Liver (tissue), 5 donors: ENCODE measurements around the gene WNT5A. TPM values are rescaled to one million over a fixed set of nuclear protein-coding genes. Genes with fewer than 3 reads are reported as not detected.

Source experiments
- polyA plus RNA-seq, 2 donors: library from polyadenylated mRNA; stranded (reverse) in 1 of 2; unstranded in 1 of 2; fragments of 200-250 nt in 1 of 2; fragments of >200 nt in 1 of 2; fragmentation: Nextera tagmentation in 1 of 2; extraction: Ambion mirVana in 1 of 2; gene quantifications; one replicate each; pipeline versions ENCODE4 v1.2.1 to v1.2.3, GENCODE V29; 2013 to 2015
- total RNA-seq, 2 donors: library from RNA; depleted of rRNA; stranded (reverse); fragments of >200 nt; gene quantifications; one replicate each; pipeline ENCODE4 v1.2.3, GENCODE V29; 2014
- TF ChIP-seq, protein P1 (sequence below): fragments of 150-350 bp; IDR thresholded peaks from 2 replicates; pipeline ENCODE4 v1.5.1; 2017; ENCODE audit warnings: improper control_type of control experiment, low read depth, low read length; ENCODE audit not compliant: missing input control
- donor health status: healthy.
- donor health status: healthy.
- donor health status: healthy.

The WNT5A gene
- total and polyA plus RNA-seq, 4 donors: 0.18 to 1.3 (median 0.66) TPM

DNA sequence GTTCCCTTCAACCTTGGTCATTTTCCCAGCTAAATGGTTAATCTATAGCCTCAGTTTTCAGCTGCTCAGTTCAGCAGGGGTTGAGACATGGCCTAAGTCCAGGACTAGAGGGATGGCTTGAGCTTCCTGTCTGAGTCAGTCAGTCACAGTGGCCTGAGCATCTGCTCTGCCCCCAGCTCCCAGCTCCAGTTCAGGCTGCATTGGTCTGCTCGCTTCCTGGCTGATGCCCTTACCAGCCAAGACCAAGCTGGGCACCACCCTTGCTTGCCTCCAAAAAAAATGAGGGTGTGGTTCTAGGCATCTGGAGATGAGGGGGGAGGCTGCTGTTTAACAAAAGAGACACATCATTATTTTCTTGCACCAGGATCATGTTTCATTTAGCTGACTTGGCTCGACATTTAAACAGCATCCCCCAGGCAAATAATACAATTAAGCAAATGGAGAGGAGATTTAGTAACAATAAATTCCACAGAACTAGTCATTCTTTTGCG, 70.7 kb downstream of the WNT5A start (continued):
- TF ChIP-seq, protein P1, sequence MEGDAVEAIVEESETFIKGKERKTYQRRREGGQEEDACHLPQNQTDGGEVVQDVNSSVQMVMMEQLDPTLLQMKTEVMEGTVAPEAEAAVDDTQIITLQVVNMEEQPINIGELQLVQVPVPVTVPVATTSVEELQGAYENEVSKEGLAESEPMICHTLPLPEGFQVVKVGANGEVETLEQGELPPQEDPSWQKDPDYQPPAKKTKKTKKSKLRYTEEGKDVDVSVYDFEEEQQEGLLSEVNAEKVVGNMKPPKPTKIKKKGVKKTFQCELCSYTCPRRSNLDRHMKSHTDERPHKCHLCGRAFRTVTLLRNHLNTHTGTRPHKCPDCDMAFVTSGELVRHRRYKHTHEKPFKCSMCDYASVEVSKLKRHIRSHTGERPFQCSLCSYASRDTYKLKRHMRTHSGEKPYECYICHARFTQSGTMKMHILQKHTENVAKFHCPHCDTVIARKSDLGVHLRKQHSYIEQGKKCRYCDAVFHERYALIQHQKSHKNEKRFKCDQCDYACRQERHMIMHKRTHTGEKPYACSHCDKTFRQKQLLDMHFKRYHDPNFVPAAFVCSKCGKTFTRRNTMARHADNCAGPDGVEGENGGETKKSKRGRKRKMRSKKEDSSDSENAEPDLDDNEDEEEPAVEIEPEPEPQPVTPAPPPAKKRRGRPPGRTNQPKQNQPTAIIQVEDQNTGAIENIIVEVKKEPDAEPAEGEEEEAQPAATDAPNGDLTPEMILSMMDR: no peak
